HG03520 (cell line): ENCODE measurements around the gene UBN1.

Source experiments
- ATAC-seq: cut with Tn5 transposase; IDR thresholded peaks from one replicate; pipeline ENCODE4 v1.9.1; 2021; ENCODE audit warnings: mild to moderate bottlenecking, moderate library complexity; ENCODE audit not compliant: unreplicated experiment

Gene UBN1

DNA sequence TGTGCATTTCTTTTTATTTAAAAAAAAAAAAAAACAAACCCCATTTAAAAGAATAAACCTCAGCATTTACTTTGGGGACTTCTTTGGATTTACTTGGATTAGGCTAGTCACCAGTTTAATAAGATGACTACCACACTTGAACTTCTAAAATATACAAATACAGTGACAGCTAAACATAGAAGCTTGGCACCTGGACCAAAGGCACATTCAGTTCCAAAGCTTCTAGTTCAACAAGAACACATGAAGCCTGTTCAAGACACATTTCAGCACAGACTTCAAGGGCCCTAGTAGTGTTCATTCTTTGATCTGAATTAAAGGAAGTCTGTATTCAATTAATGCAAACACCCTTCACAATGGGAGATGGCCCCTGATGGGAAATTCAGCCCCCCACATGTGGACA, 33.2 kb upstream of the UBN1 start:
- no peak for ATAC-seq

DNA sequence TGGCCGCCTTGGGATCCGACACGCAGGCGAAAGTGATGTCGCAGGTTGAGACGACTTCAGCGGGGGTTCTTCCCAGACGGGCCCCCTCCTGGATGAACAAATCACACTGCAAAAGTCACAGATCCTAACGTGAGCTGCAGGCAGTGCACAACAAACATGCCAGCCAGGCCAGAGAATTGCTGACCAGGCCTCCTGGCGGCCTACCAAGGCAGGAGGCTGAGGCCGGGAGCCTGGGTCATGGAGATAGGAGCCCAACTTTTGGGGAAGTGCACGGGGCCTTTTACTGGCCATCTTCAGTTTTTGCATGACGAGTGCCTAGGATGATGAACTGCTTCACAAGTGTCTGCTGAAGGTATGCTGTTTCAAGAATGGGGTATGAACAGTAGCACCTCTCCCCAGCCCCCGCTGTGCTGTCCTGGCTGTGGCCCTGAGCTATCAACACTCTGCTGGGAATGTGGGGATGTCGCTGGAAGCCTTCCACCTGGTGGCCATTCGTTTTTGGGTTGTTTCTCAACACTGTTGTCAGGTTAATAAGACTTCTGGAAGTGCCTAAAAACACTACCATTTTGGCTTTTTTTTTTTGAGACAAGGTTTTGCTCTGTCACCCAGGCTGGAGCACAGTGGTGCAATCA, 32.6 kb upstream of the UBN1 start:
- no peak for ATAC-seq

- ATAC-seq: no peak
Observed at GRCh38 chr16:4820652-4821051, 26.6 kb upstream of the UBN1 start.

- ATAC-seq: no peak
Observed at GRCh38 chr16:4825196-4825595, 22.1 kb upstream of the UBN1 start.

DNA sequence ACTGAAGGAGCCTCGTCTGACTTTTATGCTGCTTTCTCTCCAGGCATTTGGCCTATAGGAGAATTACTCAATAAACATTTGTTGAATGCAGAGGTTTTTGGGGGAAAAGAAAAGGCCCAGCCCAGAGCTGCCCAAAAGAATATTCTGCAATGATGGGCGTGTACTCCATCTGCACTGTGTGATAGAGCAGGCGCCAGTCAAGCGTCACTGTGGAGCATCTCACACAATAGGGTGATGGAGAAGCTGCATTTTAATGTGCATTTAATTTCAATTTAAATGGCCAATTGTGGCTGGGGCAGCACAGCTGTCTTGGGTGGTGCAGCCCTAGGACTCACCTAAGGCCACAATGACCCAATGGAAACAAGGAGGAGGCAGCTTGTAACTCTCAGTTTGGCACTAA, 20.8 kb upstream of the UBN1 start:
- ATAC-seq: no peak

DNA sequence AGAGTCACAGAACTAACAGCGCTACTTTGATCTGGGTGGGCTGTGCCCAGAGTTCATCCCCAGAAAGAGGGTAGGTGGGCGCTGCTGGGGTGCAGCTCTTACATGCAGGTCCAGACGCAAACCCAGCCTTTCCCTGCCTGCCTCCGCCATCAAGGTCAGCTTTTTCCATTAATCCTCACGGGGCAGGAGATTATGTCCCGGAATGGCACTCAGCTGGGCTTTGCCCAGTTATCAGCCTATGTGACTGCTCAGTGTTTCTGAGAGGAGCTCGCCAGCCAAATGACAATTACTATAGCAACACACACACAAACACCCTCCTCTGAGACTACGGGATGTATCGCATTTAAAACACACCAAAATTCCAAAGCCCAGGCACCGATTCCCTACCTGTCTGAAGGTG, 20.3 kb upstream of the UBN1 start:
- ATAC-seq: no peak

DNA sequence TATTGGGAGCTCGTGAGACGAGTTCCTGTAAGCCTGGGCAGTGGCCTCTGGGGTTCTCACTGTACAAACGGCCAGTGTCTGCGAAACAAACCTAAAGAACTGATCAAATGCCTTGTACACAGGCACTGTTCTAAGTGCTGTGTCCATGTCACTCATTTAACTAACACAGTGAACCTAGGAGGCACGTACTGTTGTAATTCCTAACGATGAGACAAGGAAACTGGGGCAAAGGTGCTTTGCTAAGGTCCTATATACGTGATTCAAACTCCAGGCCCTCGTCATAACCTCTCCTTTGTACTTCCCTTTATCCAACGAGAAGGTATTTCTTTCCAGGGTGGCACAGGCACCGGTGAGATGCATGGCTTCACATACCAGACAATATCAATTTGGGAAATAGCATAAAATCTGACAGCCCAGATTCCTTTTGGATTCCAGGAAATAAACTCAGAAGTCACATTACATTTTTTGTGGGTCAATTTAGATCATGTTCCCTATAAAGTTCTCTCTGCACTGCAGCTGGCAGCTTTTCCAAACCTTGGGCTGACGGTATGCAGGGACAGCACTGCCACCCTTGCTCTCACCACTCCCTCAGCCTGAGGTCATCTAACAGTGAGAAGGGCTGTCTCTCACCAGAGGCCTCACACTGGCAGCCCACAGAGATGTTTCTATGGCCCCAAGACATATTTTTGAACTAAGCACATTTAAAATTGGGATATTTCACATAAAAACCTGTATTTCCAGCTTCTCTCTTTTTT, 18.5 kb upstream of the UBN1 start:
- no peak for ATAC-seq

DNA sequence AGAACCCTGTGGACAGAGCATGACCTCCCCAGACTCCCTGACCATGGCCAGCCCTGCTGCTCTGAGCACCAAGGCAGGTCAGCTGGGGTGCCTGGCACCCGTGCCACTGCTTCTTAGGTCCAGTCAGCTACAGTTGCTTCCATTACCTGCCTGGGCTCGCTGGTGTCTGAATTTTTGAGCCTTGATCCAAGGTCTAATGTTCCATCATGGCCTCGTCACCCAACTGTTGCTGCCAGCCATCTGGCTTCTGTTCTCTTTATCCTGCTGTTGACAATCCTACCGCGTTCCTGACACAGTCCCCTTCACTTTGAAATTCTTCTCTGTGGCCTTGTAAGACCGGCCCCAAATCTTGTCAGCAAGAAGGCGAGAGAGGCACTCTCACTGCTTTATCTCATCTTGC, 16.9 kb upstream of the UBN1 start:
- ATAC-seq: no peak

DNA sequence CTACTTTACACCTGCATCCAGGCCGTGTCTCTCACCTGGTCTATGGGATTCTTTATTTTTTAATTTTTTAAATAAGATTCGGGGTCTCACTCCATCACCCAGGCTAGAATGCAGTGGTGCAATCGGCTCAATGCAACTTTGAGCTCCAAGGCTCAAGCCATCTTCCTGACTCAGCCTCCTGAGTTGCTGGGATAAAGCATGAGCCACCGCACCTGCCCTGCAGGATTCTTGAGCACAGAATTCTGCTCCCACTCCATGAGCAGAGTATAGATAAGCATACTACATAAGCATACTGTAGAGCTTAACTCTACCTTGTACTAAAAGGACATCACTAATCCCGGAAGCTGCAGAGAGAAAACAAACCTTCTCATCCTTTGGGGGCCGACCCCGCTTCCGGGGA, 15.7 kb upstream of the UBN1 start:
- no peak for ATAC-seq

DNA sequence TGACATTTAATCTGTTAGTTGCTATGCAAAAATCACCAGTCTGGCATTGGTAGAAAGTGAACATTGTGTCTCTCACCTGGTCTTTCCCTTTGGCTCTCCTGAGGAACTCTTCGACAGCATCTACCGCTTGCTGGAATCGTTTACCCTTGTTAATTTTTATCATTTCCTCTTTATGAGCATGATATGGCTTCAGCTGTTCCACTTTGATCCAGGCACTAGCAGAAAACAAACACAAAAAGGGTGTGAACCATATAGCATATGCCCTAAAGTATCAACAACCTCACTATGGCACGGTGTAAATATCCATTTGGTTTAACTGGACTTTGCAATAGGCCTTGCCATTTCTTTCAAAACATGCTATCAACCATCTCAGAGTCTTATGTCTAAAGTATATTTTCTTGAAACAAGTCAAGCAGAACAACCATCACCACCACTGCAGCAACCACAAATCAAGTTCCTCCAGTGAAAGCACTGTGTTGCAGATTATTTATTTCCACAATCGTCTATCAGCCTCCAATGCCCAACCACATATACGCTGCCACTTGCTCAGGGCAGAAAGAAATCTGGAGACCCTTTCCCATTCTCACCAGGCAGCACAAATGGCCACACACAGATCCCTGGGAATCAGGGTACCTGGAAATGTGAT, 14.5 kb upstream of the UBN1 start:
- ATAC-seq: no peak

DNA sequence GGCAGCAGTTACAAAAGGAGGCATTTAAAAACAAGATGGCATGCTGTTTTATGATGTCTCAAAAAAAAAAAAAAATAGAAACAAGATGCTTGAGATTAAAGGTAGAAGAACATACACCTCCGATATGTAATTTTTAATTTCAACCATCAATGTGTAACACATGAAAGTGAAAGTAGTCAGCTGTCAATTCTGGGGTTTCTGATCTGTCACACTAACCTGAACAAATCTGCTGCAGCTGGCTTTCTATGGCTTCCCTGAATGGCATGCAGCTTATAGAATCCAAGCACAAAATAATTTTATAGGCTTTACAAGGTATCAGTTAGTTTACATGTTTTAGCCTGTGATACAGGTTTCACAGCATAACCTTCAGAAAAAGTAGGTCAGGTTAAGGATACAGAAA, 13.7 kb upstream of the UBN1 start:
- ATAC-seq: no peak

- ATAC-seq: no peak
Observed at GRCh38 chr16:4836727-4837126, 10.6 kb upstream of the UBN1 start.

DNA sequence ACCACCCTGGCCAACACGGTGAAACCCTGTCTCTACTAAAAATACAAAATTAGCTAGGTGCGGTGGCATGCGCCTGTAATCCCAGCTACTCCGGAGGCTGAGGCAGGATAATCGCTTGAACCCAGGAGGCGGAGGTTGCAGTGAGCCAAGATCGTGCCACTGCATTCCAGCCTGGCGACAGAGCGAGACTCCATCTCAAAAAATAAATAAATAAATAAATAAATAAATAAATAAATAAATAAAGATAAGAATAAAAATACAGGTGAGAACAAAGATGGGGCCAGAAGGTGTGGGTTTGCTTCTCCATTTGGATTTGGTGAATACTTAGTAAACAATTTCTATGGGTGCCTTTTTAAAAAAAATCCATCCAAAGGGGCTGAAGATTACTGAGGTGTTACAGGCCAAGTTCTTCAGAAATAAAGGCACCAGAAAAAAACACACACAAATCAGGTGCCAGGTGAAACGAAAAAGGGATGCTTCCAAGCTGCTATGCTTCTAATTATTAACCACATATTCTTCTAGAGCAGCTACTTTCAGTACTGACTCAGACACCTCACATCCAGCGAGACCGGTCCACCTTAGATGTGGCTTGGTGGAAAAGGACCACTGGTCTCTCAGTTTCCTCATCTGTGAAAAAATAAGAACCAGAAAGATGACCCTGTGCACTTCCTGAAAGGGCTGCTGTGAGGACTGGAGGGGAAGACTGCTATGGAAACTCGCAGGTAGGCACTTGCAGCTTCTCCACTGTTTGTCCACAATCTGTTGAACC, 9.4 kb upstream of the UBN1 start:
- ATAC-seq: no peak

DNA sequence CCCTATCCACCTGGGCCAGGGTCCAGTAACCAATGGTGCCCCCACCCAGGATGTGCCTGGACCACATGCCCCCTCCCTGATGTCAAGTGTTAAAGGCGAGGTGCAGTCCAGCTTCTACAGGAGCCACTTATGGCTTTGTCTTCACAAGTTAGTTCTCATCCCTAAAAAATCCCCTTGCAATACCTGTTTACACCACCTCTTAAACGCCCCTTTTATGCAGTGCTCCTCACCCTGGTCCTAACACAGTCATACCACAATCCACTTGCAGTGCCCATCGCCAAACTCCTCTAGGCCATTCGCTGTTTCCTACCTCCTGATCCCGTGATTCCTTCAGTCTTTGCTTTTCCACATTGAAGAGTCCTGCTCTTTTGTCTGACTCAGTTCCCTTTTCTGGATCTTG, 7.3 kb upstream of the UBN1 start:
- no peak for ATAC-seq

GRCh38 chr16:4840984-4841383, 6.3 kb upstream of the UBN1 start:
- no peak for ATAC-seq

DNA sequence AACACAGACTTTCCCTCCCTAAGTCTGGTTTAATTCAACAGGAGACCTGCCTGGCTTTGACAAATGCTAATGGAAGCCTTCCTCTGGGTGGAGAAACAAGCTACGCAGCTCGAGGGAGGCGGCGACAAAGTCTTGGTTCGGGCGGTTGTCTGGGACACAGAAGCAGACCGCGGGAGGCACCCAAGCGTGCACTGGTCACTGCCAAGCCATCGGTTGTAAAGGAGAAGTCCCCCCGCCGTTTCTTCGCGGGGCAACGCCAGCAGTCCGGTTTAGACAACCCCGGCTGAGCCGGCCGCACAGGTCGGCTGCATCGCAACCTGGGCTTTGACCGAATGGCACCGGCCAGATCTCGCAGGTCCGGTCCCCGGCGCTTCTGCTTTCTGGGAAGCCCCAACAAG, 779 bp upstream of the UBN1 start:
- ATAC-seq: peak; percentile 11

- no peak for ATAC-seq
Observed at GRCh38 chr16:4847774-4848587, 700 bp downstream of the UBN1 start.

- ATAC-seq: no peak
Observed at GRCh38 chr16:4850211-4850610, 2.9 kb downstream of the UBN1 start.

GRCh38 chr16:4852221-4852872, 5.1 kb downstream of the UBN1 start:
- ATAC-seq: no peak

GRCh38 chr16:4855371-4855770, 8.1 kb downstream of the UBN1 start:
- no peak for ATAC-seq
